Muscle layer of duodenum (tissue), 2 donors: ENCODE measurements around the gene SEMA4D.
A peak's percentile ranks its signal among the peaks of the same experiment; 100 is the strongest.

ENCODE experiments used
- H3K27ac ChIP-seq: one replicate; pipeline ENCODE4 v1.7.0; 2013; ENCODE audit warnings: mild to moderate bottlenecking, low read length
- H3K27me3 ChIP-seq: one replicate; pipeline ENCODE4 v1.7.0; 2013; ENCODE audit warnings: low read depth, mild to moderate bottlenecking, control low read depth, low read length
- H3K36me3 ChIP-seq, 2 donors: one replicate each; pipeline ENCODE4 v1.7.0; 2013; ENCODE audit warnings: low read length in 2 of 2, control low read depth in 1 of 2, mild to moderate bottlenecking in 1 of 2; ENCODE audit not compliant: insufficient read depth in 2 of 2, control insufficient read depth in 1 of 2
- H3K4me1 ChIP-seq, 2 donors: one replicate each; pipeline ENCODE4 v1.7.0; 2013; ENCODE audit warnings: low read length in 2 of 2, mild to moderate bottlenecking in 2 of 2, control low read depth in 1 of 2, moderate library complexity in 1 of 2; ENCODE audit not compliant: insufficient read depth in 2 of 2, control insufficient read depth in 1 of 2
- H3K4me3 ChIP-seq, 2 donors: one replicate each; pipeline ENCODE4 v1.7.0; 2013; ENCODE audit warnings: low read length in 2 of 2, low read depth in 1 of 2, mild to moderate bottlenecking in 1 of 2
- H3K9me3 ChIP-seq, 2 donors: one replicate each; pipeline ENCODE4 v1.7.0; 2013; ENCODE audit warnings: low read length in 2 of 2, control low read depth in 1 of 2, mild to moderate bottlenecking in 1 of 2; ENCODE audit not compliant: control insufficient read depth in 1 of 2
- donor health status: healthy.

SEMA4D gene

DNA sequence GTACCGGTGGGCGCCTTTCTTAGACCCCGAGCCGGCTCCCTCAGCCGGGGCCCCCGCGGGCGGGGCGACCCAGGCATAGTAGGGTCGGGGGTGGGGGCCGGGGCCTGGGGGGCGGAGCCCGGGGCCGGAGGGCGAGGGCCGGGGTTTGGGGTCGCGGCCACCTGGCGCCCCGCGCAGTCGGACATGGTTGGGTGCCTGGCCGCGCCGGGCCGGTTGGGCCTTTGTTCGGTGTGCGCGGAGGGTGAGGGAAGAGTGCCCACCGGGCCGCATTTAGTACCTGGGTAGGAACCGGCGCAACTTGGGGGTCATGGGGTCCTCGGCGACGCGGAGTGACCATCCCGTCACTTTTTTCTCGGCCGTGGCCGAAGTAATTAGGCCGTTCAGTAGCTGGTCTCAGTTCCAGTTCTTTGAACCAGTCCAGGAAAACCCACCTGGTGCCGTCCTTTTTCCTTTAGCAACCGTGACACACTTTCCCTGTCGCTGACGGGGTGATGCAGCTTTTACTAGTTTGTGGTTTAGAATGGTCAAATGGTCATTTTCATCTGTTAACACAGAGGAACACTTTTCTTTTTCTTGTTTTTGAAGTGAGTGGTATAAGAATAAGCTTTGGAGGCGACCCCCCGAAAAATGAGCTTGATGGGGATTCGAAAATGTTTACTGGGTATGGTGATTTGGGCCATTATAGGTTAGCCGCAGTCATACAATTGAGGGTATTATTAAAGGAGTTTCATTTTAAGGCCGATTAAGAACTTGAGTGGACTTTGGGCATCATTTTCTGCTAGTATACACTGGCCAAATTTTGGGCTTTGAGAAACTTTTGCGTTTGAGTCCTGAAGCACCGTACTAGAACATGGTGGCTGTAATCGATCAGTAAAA, 186.3 kb downstream of the SEMA4D start:
- Histone ChIP-seq H3K4me1 (peaks cover 0 to 9% of the 10 kb centered on the region in 2 donors), H3K36me3 (peaks cover 0 to 4% of the 10 kb centered on the region in 2 donors), H3K27ac (peak overlapping the region; percentile 82), H3K27me3 (no peaks in the 10 kb centered on the region), H3K9me3 (no peaks in the 10 kb centered on the region), H3K4me3 (peak overlapping the region; percentile 78 to 82)
